Thyroid gland (tissue), 4 donors: ENCODE measurements around the gene TCAP.

Experiments used
- POLR2A ChIP-seq, 2 donors: fragments of 450-650 bp; IDR thresholded peaks; one replicate each; pipeline ENCODE4 v1.6.1; 2017; ENCODE audit warnings: antibody characterized with exemption in 2 of 2, mild to moderate bottlenecking in 2 of 2, moderate library complexity in 1 of 2
- TF ChIP-seq, protein P1 (sequence below), 6 experiments: fragments of 200-600 bp in 3 of 6; fragments of 450-650 bp in 3 of 6; sonication (generic) in 3 of 6; IDR thresholded peaks; one replicate each; pipeline ENCODE4 v1.5.1; 2016 to 2019; ENCODE audit warnings: antibody characterized with exemption in 6 of 6, mild to moderate bottlenecking in 2 of 6, inconsistent platforms in 1 of 6, moderate library complexity in 1 of 6

DNA sequence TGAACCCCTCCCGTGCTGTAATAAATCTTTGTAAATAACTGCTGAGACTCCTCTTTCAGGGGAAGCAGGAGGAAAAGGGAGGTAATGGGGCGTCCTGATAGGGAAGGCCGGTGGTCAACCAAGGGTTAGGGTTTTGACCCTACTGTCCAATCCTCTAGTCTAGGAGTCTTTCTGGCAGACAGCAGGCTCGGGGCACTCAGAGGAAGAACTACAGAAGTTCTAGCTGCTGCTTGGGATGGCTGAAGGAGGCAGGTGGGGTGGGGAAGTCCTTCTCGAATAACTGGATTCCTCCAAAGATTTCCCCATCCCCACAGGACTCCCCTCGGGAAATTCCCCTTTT, 28.6 kb upstream of the TCAP start:
- TF ChIP-seq, protein P1, sequence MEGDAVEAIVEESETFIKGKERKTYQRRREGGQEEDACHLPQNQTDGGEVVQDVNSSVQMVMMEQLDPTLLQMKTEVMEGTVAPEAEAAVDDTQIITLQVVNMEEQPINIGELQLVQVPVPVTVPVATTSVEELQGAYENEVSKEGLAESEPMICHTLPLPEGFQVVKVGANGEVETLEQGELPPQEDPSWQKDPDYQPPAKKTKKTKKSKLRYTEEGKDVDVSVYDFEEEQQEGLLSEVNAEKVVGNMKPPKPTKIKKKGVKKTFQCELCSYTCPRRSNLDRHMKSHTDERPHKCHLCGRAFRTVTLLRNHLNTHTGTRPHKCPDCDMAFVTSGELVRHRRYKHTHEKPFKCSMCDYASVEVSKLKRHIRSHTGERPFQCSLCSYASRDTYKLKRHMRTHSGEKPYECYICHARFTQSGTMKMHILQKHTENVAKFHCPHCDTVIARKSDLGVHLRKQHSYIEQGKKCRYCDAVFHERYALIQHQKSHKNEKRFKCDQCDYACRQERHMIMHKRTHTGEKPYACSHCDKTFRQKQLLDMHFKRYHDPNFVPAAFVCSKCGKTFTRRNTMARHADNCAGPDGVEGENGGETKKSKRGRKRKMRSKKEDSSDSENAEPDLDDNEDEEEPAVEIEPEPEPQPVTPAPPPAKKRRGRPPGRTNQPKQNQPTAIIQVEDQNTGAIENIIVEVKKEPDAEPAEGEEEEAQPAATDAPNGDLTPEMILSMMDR (IDR thresholded peaks at IDR 0.05) = no peak
- TF ChIP-seq POLR2A (IDR thresholded peaks at IDR 0.05) = no peak
